ENCODE data around the gene BTC.

DNA sequence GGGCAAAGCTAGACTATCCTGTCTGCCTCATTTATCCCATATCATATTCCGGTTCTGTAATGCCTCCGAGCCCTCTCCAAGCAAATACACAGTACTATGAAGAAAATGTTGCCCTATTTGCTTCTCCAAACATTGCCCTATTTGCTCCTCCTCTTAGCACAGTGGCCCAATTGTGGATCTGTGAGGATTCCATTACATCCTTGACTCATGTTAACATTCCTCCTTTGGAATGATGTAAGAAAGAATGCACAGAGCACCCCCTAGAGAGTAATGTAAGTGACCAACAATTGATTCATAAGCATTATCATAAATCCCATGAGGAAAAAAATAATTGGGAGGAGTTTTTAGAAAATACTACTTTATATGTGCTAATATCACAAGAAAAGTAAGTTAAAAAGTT is 11.3 kb upstream of the BTC start:
- TF ChIP-seq TCF12 (IDR thresholded peaks at IDR 0.05; ENCODE audit: low read depth): no peak
- no peak for TF ChIP-seq EP300 (IDR thresholded peaks at IDR 0.05; ENCODE audit: borderline replicate concordance)
- no peak for TF ChIP-seq YY1 (IDR thresholded peaks at IDR 0.05; ENCODE audit: low read depth)
- TF ChIP-seq ZBTB7A (IDR thresholded peaks at IDR 0.05; ENCODE audit: low read depth): no peak
- no peak for TF ChIP-seq CREB1 (IDR thresholded peaks at IDR 0.05; ENCODE audit: low read depth)
- TF ChIP-seq, protein P1, sequence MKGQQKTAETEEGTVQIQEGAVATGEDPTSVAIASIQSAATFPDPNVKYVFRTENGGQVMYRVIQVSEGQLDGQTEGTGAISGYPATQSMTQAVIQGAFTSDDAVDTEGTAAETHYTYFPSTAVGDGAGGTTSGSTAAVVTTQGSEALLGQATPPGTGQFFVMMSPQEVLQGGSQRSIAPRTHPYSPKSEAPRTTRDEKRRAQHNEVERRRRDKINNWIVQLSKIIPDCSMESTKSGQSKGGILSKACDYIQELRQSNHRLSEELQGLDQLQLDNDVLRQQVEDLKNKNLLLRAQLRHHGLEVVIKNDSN (IDR thresholded peaks at IDR 0.05): no peak
- no peak for TF ChIP-seq TAF1 (IDR thresholded peaks at IDR 0.05; ENCODE audit: low read depth)
